ES-I3 (cell line): ENCODE results near the gene GADD45B.
"Not testable (repeated sequence)": the region's sequence is repeated elsewhere in the genome, so short reads cannot be mapped to it uniquely, and the experiment has no call there.

ENCODE experiments used
- H3K36me3 ChIP-seq: 2 replicates; pipeline ENCODE4 v1.6.1; 2013; ENCODE audit warnings: mild to moderate bottlenecking, low read length, control low read depth, moderate library complexity; ENCODE audit not compliant: insufficient read depth
- H3K4me1 ChIP-seq: 2 replicates; pipeline ENCODE4 v1.6.1; 2013; ENCODE audit warnings: mild to moderate bottlenecking, control low read depth, low read length; ENCODE audit not compliant: insufficient read depth
- H3K9ac ChIP-seq: 2 replicates; pipeline ENCODE4 v1.6.1; 2013; ENCODE audit warnings: low read depth, mild to moderate bottlenecking, low read length, moderate library complexity
- H3K9me3 ChIP-seq: 2 replicates; pipeline ENCODE4 v1.6.1; 2013; ENCODE audit warnings: mild to moderate bottlenecking, low read length, moderate library complexity; ENCODE audit not compliant: control insufficient read depth, insufficient read depth

The GADD45B gene

GRCh38 chr19:2469102-2469914, 6.6 kb upstream of the GADD45B start:
- Histone ChIP-seq H3K9ac (no peak overlapping the region), H3K9me3 (no peaks in the 10 kb centered on the region), H3K36me3 (no peaks in the 10 kb centered on the region), H3K4me1 (peaks cover 4% of the 10 kb centered on the region)

- not testable (repeated sequence) for H3K9me3 ChIP-seq, H3K9ac ChIP-seq, H3K4me1 ChIP-seq, H3K36me3 ChIP-seq
Measured at GRCh38 chr19:2469915-2470200, 6.1 kb upstream of the GADD45B start.

DNA sequence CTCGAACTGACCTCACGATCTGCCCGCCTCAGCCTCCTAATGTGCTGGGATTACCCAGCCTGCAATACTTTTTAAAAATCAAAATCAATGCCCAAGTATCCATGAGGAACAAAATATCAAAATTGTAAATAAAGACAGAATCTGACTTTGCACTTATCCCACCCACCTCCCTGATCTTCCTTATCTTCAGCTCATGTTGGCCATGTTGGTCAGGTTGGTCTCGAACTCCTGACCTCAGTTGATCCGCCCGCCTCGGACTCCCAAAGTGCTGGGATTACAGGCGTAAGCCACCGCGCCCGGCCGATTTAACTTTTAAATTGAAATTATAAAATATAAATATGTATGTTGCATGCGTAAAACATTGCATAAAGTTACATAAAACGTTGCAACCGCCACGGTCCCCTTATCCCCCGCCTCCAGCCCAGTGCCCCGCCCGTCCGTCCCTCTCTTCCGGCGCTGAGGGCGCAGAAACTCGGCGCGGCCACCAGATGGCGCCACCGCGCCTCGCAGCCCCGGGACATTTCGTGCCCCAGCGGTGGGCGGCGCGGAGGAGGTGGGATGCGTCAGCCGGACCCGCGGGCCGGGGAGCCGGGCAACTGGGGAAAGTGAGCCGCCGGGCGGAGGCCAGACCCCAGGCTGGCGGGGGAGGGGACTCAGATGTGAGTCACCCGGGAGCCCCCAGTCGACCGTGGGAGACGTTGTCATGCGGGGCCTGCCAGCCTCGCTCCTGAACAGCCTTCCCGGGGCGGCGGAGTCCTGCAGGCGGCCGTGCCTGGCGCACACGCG, 1.5 kb upstream of the GADD45B start:
- peak overlapping the region; percentile 49; the same call in 1 of the 2 replicates for H3K9ac ChIP-seq
- H3K4me1 ChIP-seq: no peaks in the 10 kb centered on the region
- H3K36me3 ChIP-seq: no peaks in the 10 kb centered on the region
- H3K9me3 ChIP-seq: no peaks in the 10 kb centered on the region

- H3K36me3 ChIP-seq: no peaks in the 10 kb centered on the region
- H3K9ac ChIP-seq: peak overlapping the region; percentile 49; the same call in 1 of the 2 replicates
- no peaks in the 10 kb centered on the region for H3K4me1 ChIP-seq
Measured at GRCh38 chr19:2475018-2475701, 767 bp upstream of the GADD45B start.

DNA sequence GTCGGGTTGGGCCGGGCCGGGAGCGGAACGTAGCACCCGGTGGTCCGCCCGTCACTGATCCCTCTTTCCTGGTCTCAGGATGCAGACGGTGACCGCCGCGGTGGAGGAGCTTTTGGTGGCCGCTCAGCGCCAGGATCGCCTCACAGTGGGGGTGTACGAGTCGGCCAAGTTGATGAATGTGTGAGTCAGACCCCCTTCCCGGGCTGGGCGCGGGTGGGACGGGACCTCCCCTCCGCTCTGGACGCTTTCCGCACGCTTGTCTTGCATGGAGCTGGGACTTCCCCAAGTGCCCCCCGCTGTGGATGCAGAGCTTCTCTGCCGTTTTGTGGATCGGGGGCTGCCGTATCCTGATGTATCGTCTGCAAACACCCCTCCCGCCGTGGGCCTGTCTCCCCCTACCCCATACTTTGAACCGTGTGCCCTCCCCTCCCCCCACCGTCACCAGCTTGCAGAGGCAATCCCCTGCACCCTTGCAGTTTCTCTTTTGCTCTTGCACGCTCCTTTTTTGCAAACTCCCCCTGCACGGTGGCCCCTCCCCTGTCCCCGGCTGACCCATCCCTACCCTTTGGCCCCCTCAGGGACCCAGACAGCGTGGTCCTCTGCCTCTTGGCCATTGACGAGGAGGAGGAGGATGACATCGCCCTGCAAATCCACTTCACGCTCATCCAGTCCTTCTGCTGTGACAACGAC, 669 bp downstream of the GADD45B start:
- Histone ChIP-seq H3K4me1 (no peaks in the 10 kb centered on the region), H3K9ac (peak overlapping the region; percentile 89), H3K36me3 (no peaks in the 10 kb centered on the region), H3K9me3 (no peaks in the 10 kb centered on the region)

More at GRCh38 chr19:2475018-2475701, 767 bp upstream of the GADD45B start:
- H3K9me3 ChIP-seq: no peaks in the 10 kb centered on the region

DNA sequence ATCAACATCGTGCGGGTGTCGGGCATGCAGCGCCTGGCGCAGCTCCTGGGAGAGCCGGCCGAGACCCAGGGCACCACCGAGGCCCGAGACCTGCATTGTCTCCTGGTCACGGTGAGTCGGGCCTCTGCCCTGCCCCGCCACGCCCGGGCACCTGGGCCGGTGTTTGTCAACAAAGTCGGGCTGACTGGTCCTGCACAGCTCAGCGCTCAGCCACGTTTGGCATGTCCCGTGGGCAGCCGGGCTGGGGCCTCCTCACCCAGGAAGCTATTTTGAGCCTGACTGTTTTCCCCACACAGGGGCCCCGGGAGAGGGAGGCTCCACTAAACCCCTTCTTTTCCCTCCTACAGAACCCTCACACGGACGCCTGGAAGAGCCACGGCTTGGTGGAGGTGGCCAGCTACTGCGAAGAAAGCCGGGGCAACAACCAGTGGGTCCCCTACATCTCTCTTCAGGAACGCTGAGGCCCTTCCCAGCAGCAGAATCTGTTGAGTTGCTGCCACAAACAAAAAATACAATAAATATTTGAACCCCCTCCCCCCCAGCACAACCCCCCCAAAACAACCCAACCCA, 1.3 kb downstream of the GADD45B start:
- peak overlapping the region; percentile 89 for H3K9ac ChIP-seq
- H3K36me3 ChIP-seq: no peaks in the 10 kb centered on the region
- no peaks in the 10 kb centered on the region for H3K4me1 ChIP-seq
- no peaks in the 10 kb centered on the region for H3K9me3 ChIP-seq

GRCh38 chr19:2477732-2478191, 1.8 kb downstream of the GADD45B start:
- Histone ChIP-seq H3K4me1 (no peaks in the 10 kb centered on the region), H3K9me3 (no peaks in the 10 kb centered on the region), H3K36me3 (no peaks in the 10 kb centered on the region), H3K9ac (peak overlapping the region; percentile 89; the same call in 1 of the 2 replicates)

DNA sequence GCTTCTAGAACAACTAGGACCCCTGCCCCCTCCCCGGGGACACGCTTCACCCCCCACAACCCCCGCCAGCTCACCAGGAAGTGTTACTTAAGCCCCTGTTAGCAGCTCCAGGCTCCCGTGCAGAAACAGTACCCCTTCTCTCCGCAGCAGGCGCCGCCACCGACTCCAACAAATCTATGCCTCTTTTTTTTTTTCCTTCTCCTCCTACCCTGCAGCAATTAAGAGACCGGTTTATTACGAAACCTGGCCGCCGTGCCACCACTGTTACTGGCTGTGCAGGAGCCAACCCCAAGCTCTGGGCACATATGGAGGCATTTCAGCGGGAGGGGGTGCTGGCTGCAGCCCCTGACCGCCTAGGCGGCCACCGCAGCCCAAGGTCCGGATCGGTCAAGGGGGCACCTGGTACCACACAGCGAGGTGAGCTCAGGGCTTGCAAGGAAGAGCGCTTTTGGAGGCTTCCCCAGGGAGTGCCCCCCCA, 2.4 kb downstream of the GADD45B start:
- Histone ChIP-seq H3K9me3 (no peaks in the 10 kb centered on the region), H3K9ac (peak overlapping the region; percentile 89; the same call in 1 of the 2 replicates), H3K4me1 (no peaks in the 10 kb centered on the region), H3K36me3 (no peaks in the 10 kb centered on the region)

DNA sequence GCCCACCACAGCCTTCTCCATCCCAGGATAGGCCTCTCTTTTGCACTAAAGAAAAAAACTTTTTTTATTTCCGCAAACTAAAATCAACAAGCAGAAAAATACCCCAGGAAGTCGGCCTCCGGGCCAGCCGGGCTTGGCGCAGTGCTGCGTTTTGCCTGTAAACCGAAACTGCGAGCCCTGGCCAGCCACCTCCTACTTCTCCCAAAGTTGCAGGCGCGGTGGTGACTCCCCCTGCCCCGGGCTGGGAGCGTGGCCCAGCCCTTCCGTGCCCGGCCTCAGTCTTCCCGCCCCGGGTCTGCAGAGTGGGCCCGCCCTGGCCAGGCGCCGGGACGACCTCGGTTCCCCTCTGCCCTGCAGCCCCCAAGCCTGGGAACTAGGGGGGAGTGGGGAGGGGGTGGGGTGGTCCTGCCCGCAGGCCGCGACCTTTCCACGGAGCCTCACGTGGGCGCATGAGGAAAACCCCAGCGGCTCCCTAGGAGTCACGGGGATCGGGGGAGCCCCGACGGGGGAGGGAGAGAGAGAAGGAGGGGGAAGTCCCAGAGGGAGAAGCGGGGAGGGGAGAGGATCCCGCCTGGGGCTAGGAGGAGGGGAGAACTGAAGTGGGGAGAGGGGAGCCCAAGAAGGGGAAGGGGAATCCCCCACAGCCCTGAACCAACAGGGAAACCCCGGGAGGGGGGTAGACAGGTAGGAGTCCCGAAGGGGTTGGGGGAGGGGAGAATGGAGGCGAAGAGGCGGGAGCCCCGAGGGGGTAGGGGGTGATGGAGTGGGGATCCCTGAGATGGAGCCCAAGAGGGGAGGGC, 3.0 kb downstream of the GADD45B start:
- no peaks in the 10 kb centered on the region for H3K9me3 ChIP-seq
- H3K9ac ChIP-seq: peak overlapping the region; percentile 89; the same call in 1 of the 2 replicates
- no peaks in the 10 kb centered on the region for H3K4me1 ChIP-seq

GRCh38 chr19:2479556-2480194, 3.7 kb downstream of the GADD45B start:
- H3K36me3 ChIP-seq: no peaks in the 10 kb centered on the region
- peak overlapping the region; percentile 89; the same call in 1 of the 2 replicates for H3K9ac ChIP-seq
- no peaks in the 10 kb centered on the region for H3K4me1 ChIP-seq
- H3K9me3 ChIP-seq: no peaks in the 10 kb centered on the region

More for the DNA sequence above, 3.0 kb downstream of the GADD45B start:
- no peaks in the 10 kb centered on the region for H3K36me3 ChIP-seq

DNA sequence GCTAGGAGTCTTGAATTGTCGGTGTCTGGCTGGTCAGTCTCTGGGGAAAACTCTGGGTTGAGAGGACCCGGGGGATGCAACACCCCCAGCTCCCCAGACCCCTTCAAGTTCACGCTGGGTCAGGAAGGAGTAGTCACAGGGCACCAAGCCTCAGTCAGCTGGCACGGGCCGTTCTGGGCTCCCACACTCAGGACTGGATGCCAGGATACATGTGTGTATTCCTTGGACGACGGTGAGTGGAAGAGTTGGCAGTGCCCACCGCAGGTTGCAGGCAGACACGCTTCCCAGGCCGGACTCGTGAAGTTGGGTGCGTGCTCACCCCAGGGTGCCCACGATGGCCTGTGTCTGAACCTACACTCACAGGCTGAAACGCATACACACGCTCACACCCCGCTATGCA, 5.5 kb downstream of the GADD45B start:
- Histone ChIP-seq H3K9ac (no peak overlapping the region), H3K4me1 (no peaks in the 10 kb centered on the region), H3K36me3 (no peaks in the 10 kb centered on the region), H3K9me3 (no peaks in the 10 kb centered on the region)

- H3K9me3 ChIP-seq: no peaks in the 10 kb centered on the region
- H3K9ac ChIP-seq: no peak overlapping the region
- no peaks in the 10 kb centered on the region; the same call in 1 of the 2 replicates for H3K4me1 ChIP-seq
- H3K36me3 ChIP-seq: no peaks in the 10 kb centered on the region
Measured at GRCh38 chr19:2482354-2483038, 6.6 kb downstream of the GADD45B start.
